DOHH2 (cell line): ENCODE data around the gene KIF1A.

ENCODE experiments used
- H3F3A ChIP-seq: fragments of 200-600 bp; sonication (generic), shearing (Covaris generic); 2 replicates; pipeline ENCODE4 v1.6.0; 2016; ENCODE audit warnings: antibody characterized with exemption, mild to moderate bottlenecking; ENCODE audit not compliant: control insufficient read depth, insufficient read depth
- H3K27ac ChIP-seq: fragments of 200-600 bp; sonication (generic); 2 replicates; pipeline ENCODE4 v1.5.1; 2014; ENCODE audit warnings: low read depth, mild to moderate bottlenecking, low read length, moderate library complexity
- H3K27me3 ChIP-seq: fragments of 200-600 bp; sonication (generic); 2 replicates; pipeline ENCODE4 v1.6.1; 2014; ENCODE audit warnings: mild to moderate bottlenecking, low read length, mixed read lengths; ENCODE audit not compliant: control insufficient read depth
- H3K36me3 ChIP-seq: fragments of 200-600 bp; sonication (generic); 2 replicates; pipeline ENCODE4 v1.6.1; 2014; ENCODE audit warnings: mild to moderate bottlenecking, low read length, moderate library complexity, mixed read lengths; ENCODE audit not compliant: control insufficient read depth
- H3K4me1 ChIP-seq: fragments of 200-600 bp; sonication (generic); 2 replicates; pipeline ENCODE4 v1.6.1; 2014; ENCODE audit warnings: mild to moderate bottlenecking, low read length, mixed read lengths; ENCODE audit not compliant: control insufficient read depth
- H3K4me2 ChIP-seq: fragments of 200-600 bp; sonication (generic); 2 replicates; pipeline ENCODE4 v1.6.0; 2014; ENCODE audit warnings: mild to moderate bottlenecking, low read length, moderate library complexity
- H3K4me3 ChIP-seq: fragments of 200-600 bp; sonication (generic); 2 replicates; pipeline ENCODE4 v1.5.1; 2014; ENCODE audit warnings: mild to moderate bottlenecking, low read length, mixed read lengths
- H3K79me2 ChIP-seq: fragments of 200-600 bp; sonication (generic); 2 replicates; pipeline ENCODE4 v1.6.1; 2014; ENCODE audit warnings: mild to moderate bottlenecking, low read length, mixed read lengths; ENCODE audit not compliant: control insufficient read depth
- H3K9me2 ChIP-seq: fragments of 200-600 bp; sonication (generic); replicated peaks from 2 replicates; pipeline ENCODE4 v1.6.1; 2014; ENCODE audit warnings: mild to moderate bottlenecking, low read length, mixed read lengths; ENCODE audit not compliant: control insufficient read depth
- H3K9me3 ChIP-seq: fragments of 200-600 bp; sonication (generic); 2 replicates; pipeline ENCODE4 v1.6.1; 2014; ENCODE audit warnings: antibody characterized with exemption, low read length, mixed read lengths; ENCODE audit not compliant: control insufficient read depth, insufficient read depth
- H4K20me1 ChIP-seq: fragments of 200-600 bp; sonication (generic); 2 replicates; pipeline ENCODE4 v1.6.0; 2014; ENCODE audit warnings: low read depth, mild to moderate bottlenecking, antibody characterized with exemption, low read length, moderate library complexity; ENCODE audit not compliant: control insufficient read depth, insufficient read depth
- CTCF ChIP-seq: fragments of 200-600 bp; sonication (generic); IDR thresholded peaks from one replicate; pipeline ENCODE4 v1.5.1; 2014; ENCODE audit warnings: antibody characterized with exemption, mild to moderate bottlenecking, low read depth, low read length; ENCODE audit not compliant: poor library complexity, severe bottlenecking
- EZH2phosphoT487 ChIP-seq: fragments of 200-600 bp; sonication (generic); IDR thresholded peaks from 2 replicates; pipeline ENCODE4 v1.6.1; 2017; ENCODE audit warnings: borderline replicate concordance, mild to moderate bottlenecking, antibody characterized with exemption, low read length, moderate library complexity, mixed read lengths

Gene KIF1A

GRCh38 chr2:240720686-240721595, 99.1 kb downstream of the KIF1A start:
- Histone ChIP-seq H3K9me3 (no peaks in the 10 kb centered on the region), H3K79me2 (no peaks in the 10 kb centered on the region), H3K27me3 (no peaks in the 10 kb centered on the region), H3K4me1 (no peaks in the 10 kb centered on the region), H3K36me3 (no peaks in the 10 kb centered on the region), H3K4me3 (no peak overlapping the region), H3K27ac (no peak overlapping the region), H4K20me1 (no peaks in the 10 kb centered on the region), H3K4me2 (no peak overlapping the region), H3K9me2 (no peaks in the 10 kb centered on the region), H3F3A (no peaks in the 10 kb centered on the region)
- no peak for TF ChIP-seq EZH2phosphoT487
- no peak for TF ChIP-seq CTCF

GRCh38 chr2:240719676-240720545, 100.1 kb downstream of the KIF1A start:
- no peaks in the 10 kb centered on the region for H3K9me3 ChIP-seq
- no peak overlapping the region for H3K4me2 ChIP-seq
- no peaks in the 10 kb centered on the region for H3K79me2 ChIP-seq
- TF ChIP-seq CTCF: no peak
- TF ChIP-seq EZH2phosphoT487: no peak
- H3K27me3 ChIP-seq: no peaks in the 10 kb centered on the region
- no peaks in the 10 kb centered on the region for H3F3A ChIP-seq
- no peaks in the 10 kb centered on the region for H3K4me1 ChIP-seq
- no peak overlapping the region for H3K4me3 ChIP-seq
- no peaks in the 10 kb centered on the region for H3K36me3 ChIP-seq
- H3K9me2 ChIP-seq: no peaks in the 10 kb centered on the region
- H3K27ac ChIP-seq: no peak overlapping the region
- H4K20me1 ChIP-seq: no peaks in the 10 kb centered on the region

GRCh38 chr2:240718896-240719490, 101.0 kb downstream of the KIF1A start:
- no peaks in the 10 kb centered on the region for H3F3A ChIP-seq
- H3K79me2 ChIP-seq: no peaks in the 10 kb centered on the region
- no peaks in the 10 kb centered on the region for H3K36me3 ChIP-seq
- no peak overlapping the region for H3K27ac ChIP-seq
- TF ChIP-seq EZH2phosphoT487: no peak
- TF ChIP-seq CTCF: no peak
- H3K9me2 ChIP-seq: no peaks in the 10 kb centered on the region
- no peaks in the 10 kb centered on the region for H3K9me3 ChIP-seq
- H3K4me2 ChIP-seq: no peak overlapping the region
- H4K20me1 ChIP-seq: no peaks in the 10 kb centered on the region
- H3K4me1 ChIP-seq: no peaks in the 10 kb centered on the region
- H3K27me3 ChIP-seq: no peaks in the 10 kb centered on the region
- H3K4me3 ChIP-seq: no peak overlapping the region
